ENCODE data around the gene CCDC89.
"Not testable (repeated sequence)": the region's sequence is repeated elsewhere in the genome, so short reads cannot be mapped to it uniquely, and the experiment has no call there.

GRCh38 chr11:85654343-85654742 lies 31.7 kb downstream of the CCDC89 start:
- not testable (repeated sequence) for TF ChIP-seq ZNF207 (IDR thresholded peaks at IDR 0.05; ENCODE audit: borderline replicate concordance); POLR2AphosphoS5 (IDR thresholded peaks at IDR 0.05; ENCODE audit: low read length); CTCF (IDR thresholded peaks at IDR 0.05 in 2 of 3, conservative IDR thresholded peaks at IDR 0.05 in 1 of 3; ENCODE audit: control insufficient read depth in 2 of 3, extremely low read depth in 1 of 3, insufficient read depth in 1 of 3, low read depth in 3 of 3, low read length in 3 of 3)

Measured in GM12878 (cell line).